HG02885 (cell line): ENCODE results near the gene TNNC2.
"Not testable (repeated sequence)": the region's sequence is repeated elsewhere in the genome, so short reads cannot be mapped to it uniquely, and the experiment has no call there.

Source experiments
- ATAC-seq: cut with Tn5 transposase; IDR thresholded peaks from one replicate; pipeline ENCODE4 v1.9.1; 2021; ENCODE audit warnings: mild to moderate bottlenecking; ENCODE audit not compliant: unreplicated experiment, poor library complexity

TNNC2 gene

DNA sequence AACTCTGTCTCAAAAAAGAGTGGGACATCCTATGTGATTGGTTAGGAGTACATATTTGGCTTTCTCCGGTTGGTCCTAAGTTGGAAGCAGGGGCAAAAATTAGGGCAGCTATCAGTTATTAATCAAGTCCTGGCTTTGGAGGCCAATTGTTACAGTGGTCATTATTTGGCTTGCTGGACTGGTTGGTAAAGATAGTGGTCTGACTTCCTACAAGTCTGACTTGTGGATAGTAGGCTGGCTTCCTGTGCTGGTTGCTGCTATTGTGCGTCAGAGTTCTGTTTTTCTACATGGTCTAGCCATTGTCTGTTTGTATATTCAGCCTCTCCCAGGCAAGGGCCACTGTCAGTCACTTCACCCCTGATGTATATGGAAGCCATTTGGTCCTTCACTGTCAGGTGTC is 23.1 kb upstream of the TNNC2 start:
- ATAC-seq, result no peak

GRCh38 chr20:45848969-45849582 is 22.0 kb upstream of the TNNC2 start:
- ATAC-seq, result no peak

- ATAC-seq, result no peak
Measured at GRCh38 chr20:45848421-45848820, 21.3 kb upstream of the TNNC2 start.

- ATAC-seq, result no peak
Measured at GRCh38 chr20:45845452-45845851, 18.3 kb upstream of the TNNC2 start.

DNA sequence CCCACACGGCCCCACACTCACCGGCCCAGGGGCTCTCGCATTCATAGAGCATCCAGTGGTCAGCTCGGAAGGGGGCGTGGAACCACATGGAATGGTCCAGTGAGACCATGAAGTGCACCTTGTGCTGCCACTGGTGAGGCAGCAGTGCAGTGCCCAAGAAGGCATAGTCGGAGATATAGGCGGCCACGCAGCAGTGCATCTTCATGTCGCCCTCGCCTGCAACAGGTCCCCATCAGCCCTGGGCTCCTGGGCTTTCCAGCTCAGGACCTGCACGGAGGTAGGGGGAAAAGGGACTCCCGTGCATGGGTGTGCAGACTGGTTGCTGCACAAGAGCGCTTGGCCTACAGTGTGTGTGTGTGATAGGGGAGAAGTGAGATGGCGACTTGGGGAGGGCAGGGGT is 16.4 kb upstream of the TNNC2 start:
- ATAC-seq, result no peak

DNA sequence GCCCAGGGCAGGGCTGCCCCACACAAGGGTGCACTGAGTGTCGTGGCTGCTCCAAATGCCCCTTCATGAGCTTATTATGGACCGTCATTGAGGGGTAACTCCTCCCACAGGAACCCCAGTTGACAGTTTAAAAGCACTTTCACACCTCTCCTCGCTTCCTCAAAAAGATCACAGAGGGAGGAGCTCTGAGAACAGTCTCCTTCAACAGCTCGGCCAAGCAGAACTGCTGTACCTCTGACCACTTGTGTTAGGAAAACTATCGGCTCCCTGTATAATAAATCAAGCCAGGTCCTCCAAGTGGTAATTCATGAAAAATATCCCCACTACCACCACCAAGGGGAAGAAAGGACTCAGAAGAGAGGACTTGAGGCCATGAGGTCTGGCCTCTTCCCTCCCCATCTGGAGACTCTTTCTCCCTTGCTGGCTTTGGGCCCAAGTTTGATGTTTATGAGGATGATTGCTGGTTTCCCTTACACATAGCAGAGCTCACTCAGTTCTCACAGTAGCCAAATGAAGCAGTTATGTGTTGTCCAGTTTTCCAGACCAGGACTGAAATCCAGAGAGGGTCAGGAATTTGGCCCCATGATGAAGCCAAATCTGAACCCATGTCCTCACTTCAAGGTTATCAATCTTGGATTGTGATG is 15.2 kb upstream of the TNNC2 start:
- ATAC-seq, result no peak

DNA sequence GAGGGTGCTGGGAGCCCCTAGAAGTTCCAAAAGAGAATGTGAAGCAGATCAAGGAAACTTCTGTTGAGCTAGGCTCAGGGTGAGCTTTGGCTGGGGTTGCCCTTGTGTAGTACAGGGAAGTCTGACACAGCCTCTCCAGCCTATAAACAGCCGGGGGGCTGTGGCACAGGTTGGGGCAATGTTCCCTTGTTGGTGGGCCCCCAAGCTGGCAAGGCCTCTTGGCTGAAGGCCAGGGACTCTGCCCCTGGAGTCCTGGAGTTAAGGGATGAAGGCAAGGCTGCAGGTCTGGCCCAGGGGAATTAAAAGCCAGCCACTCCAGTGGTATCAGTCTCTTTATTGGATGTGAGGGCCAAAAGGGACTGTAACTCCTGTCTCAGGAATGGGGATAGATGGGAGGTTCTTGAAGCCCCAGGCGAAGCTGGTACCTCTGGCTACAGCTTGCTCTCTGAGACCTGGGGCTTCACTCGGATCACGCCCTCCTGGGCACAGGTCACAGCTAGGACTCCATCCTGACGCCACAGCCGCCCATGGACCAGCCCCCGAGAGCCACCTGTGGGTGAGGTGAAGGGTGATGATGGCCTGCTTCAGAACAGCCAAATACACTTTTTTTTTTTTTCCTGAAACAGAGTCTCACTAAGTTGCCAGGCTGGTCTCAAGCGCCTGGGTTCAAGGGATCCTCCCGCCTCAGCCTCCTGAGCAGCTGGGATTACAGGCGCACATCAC is 14.5 kb upstream of the TNNC2 start:
- no peak for ATAC-seq

DNA sequence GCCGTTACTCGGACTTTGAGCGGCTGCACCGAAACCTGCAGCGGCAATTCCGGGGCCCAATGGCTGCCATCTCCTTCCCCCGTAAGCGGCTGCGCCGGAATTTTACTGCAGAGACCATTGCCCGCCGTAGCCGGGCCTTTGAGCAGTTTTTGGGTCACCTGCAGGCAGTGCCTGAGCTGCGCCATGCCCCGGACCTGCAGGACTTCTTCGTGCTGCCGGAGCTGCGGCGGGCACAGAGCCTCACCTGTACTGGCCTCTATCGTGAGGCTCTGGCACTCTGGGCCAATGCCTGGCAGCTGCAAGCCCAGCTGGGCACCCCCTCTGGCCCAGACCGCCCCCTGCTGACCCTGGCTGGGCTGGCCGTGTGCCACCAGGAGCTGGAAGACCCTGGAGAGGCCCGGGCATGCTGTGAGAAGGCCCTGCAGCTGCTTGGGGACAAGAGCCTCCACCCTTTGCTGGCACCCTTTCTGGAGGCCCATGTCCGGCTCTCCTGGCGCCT is 13.6 kb upstream of the TNNC2 start:
- no peak for ATAC-seq

GRCh38 chr20:45836841-45837240 is 9.7 kb upstream of the TNNC2 start:
- ATAC-seq, result no peak

GRCh38 chr20:45835825-45836224 is 8.7 kb upstream of the TNNC2 start:
- no peak for ATAC-seq

DNA sequence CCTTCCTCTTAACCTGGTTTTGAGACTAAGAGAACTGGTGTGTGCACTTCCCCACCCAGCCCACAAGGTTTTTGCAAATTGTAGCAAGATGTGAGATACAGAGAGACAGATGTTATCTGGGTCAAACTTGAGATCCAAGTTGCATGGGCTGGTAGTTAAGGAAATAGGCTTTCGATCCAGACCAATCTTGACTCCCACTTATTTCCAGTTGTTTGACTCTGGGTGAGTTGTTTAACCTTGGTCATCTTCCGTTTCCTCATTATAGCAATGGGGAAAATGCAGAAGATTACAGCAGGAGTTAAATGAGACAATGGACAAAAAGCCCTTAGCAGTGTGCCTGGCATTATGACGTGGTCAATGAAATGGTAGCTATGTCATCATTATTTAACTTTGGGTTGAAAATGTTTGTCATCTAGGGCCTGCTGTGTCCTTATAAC is 8.2 kb upstream of the TNNC2 start:
- no peak for ATAC-seq

- no peak for ATAC-seq
Measured at GRCh38 chr20:45834797-45835161, 7.7 kb upstream of the TNNC2 start.

- ATAC-seq, result no peak
Measured at GRCh38 chr20:45833883-45834796, 7.0 kb upstream of the TNNC2 start.

DNA sequence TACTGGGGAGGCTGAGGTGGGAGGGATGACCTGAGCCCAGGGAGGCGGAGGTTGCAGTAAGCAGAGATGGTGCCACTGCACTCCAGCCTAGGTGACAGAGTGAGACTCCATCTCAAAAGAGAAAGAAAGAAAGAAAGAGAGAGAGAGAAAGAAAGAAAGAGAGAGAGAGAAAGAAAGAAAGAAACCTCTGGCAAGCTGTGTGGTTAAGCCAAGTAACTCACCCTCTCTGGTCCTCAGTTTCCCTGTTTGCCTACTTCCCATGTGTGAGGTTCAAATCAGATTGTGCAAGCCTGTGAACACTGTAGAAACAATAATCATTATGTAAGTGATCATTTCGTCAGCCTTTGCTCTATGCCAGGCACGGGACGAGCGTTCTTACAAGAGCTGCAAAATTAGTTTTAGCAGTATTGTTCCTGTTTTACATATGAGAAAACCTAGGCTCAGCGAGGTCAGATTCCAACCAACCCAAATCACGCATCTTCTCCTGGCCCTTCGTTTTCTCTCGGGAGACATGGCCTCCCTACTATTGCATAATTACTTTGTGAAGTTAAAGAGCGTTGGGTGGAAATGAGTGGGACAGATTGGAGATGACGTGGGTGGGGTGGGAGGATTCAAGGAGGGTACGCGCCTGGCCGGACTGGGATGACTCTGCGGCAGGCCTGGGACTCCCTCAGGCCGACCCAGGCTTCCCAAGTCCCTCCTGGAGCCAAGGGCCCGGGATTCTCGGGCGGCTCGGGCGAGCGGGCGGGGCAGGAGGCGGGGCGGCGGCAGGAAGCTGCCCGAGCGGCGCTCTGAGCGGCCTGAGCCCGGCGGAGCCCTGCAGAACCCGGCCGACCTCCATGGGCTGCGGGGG is 6.1 kb upstream of the TNNC2 start, which contains the start of gene SNX21:
TSS of gene SNX21 (plus strand) at position 770 of the 853 bp plus-strand sequence. CDS start 121 bp downstream, outside the sequence.
- no peak for ATAC-seq

DNA sequence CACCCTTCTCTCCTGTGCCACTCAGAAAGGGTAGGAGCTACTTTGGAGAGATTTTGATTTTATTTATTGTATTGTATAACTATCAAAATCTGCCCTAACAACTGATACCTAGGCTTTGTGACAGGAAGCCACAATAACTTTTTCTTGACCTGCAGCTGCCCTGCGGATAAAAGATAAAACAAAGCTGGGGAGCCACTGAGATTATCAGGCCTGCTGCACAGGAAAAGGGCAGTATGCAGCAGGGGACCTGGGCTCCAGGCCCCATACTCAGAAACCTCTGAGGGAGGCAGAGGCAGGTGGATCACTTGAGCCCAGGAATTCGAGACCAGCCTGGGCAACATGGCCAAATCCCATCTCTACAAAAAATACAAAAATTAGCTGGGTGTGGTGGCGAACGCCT is 5.5 kb upstream of the TNNC2 start:
- ATAC-seq, result no peak

GRCh38 chr20:45829673-45830106 is 2.6 kb upstream of the TNNC2 start:
- ATAC-seq, result not testable (repeated sequence)

- no peak for ATAC-seq
Measured at GRCh38 chr20:45828589-45828988, 1.5 kb upstream of the TNNC2 start.

DNA sequence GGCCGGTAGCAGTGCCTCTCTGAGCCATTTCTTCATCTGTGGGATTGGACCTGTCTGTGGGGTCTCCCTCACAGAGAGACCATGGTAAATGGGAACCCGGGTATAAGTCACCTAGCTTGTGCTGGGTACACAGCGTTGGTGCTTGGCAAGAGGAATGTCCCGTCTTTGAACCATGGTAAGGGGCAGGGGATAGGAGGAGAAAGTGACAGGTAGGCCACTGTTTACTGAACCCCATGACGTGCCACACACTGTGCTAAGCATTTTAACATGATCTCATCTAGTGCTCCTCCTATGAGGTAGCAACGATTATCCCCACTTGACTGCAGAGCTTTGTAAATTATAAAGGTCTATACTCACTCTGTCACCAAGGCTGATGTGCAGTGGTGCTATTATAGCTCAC is 600 bp upstream of the TNNC2 start:
- no peak for ATAC-seq

DNA sequence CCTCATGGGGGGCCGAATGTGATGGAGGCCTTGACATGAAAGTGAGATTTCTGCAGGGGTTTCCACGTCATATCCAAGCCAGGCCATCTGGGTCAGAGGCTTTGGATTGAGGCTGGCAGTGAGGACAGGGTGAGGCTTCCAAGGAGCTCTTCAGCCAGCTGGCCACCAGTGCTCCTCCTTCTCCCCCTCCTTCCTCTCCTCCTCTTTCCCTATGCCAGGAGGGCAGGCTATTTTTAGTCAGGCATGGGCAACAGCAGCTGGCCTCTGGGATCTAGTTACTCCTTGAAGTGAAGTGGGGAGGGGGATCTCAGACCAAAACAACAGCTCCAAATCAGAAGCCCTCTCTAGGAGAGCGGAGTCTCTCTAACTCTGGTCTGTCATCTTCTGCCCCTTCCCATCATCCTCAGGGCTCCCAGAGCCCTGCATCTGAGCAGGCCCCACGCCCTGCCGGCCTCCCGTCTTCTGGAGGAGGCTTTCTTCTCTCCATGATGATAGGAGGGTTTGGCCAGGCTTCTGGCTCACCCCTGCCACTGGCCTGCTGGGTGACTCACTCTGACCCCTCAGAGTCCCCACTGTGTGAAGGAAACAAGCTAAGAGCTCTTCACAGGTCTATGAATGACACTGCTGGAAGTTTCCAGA is 612 bp downstream of the TNNC2 start:
- ATAC-seq, result no peak
